Measurements from ENCODE around the gene ETHE1.

The ETHE1 gene

GRCh38 chr19:43496960-43497359 is 30.0 kb downstream of the ETHE1 start:
- DNase-seq = no peak
- Histone ChIP-seq H3K79me1 (ENCODE audit: low read length) (no peaks in the 10 kb centered on the region), H3K4me1 (ENCODE audit: control insufficient read depth, low read depth, low read length) (peaks cover 2% of the 10 kb centered on the region), H2BK15ac (replicated peaks; ENCODE audit: low read depth) (no peak overlapping the region), H3K4me2 (ENCODE audit: low read length) (no peak overlapping the region), H3K79me2 (ENCODE audit: control insufficient read depth, insufficient read depth, low read length) (no peaks in the 10 kb centered on the region), H3K4ac (ENCODE audit: low read depth, low read length) (no peak overlapping the region), H2BK120ac (ENCODE audit: low read depth, low read length) (no peak overlapping the region), H3K36me3 (ENCODE audit: control insufficient read depth, insufficient read depth, low read length) (no peaks in the 10 kb centered on the region), H3K4me3 (ENCODE audit: low read length) (no peak overlapping the region), H2BK5ac (ENCODE audit: low read length) (no peak overlapping the region), H3K18ac (ENCODE audit: low read length) (no peak overlapping the region), H4K8ac (ENCODE audit: low read depth, low read length) (no peak overlapping the region), H3K27ac (ENCODE audit: low read depth, low read length) (no peak overlapping the region), H3K9ac (ENCODE audit: low read length) (no peak overlapping the region), H2AK5ac (ENCODE audit: low read length) (no peak overlapping the region), H3K27me3 (ENCODE audit: insufficient read depth, low read length, poor library complexity) (no peaks in the 10 kb centered on the region), H3K23ac (ENCODE audit: low read length) (no peak overlapping the region), H3K56ac (ENCODE audit: low read length) (no peak overlapping the region), H4K5ac (ENCODE audit: low read length) (no peak overlapping the region)
- WGBS (ENCODE audit: extremely low coverage, insufficient coverage, low lambda C conversion rate) = no CpG with 5 or more reads among the region's 7 CpGs

DNA sequence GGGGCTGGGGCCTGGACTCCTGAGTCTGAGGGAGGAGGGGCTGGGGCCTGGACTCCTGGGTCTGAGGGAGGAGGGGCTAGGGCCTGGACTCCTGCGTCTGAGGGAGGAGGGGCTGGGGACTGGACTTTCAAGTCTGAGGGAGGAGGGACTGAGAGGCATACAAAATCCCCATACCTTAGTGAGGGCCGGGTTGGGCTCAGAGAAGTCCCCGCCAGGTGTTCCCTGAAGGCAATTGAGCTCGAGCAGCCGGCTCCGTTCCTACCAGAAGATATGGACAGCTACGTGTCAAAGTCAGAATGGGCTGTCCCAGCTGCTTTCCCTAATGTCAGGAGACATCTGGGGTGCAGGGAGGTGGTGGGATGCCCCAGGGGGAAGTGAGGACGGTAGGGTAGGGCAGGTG is 31.9 kb downstream of the ETHE1 start:
- Histone ChIP-seq H3K4me3 (ENCODE audit: low read length) (no peak overlapping the region), H3K23ac (ENCODE audit: low read length) (no peak overlapping the region), H3K4me2 (ENCODE audit: low read length) (no peak overlapping the region), H3K36me3 (ENCODE audit: control insufficient read depth, insufficient read depth, low read length) (no peaks in the 10 kb centered on the region), H2AK5ac (ENCODE audit: low read length) (no peak overlapping the region), H4K8ac (ENCODE audit: low read depth, low read length) (no peak overlapping the region), H3K9ac (ENCODE audit: low read length) (no peak overlapping the region), H3K27me3 (ENCODE audit: insufficient read depth, low read length, poor library complexity) (no peaks in the 10 kb centered on the region), H4K5ac (ENCODE audit: low read length) (no peak overlapping the region), H2BK15ac (replicated peaks; ENCODE audit: low read depth) (no peak overlapping the region), H3K4ac (ENCODE audit: low read depth, low read length) (no peak overlapping the region), H2BK5ac (ENCODE audit: low read length) (no peak overlapping the region), H3K4me1 (ENCODE audit: control insufficient read depth, low read depth, low read length) (no peaks in the 10 kb centered on the region), H3K18ac (ENCODE audit: low read length) (no peak overlapping the region), H3K56ac (ENCODE audit: low read length) (no peak overlapping the region), H3K27ac (ENCODE audit: low read depth, low read length) (no peak overlapping the region), H2BK120ac (ENCODE audit: low read depth, low read length) (no peak overlapping the region), H3K79me1 (ENCODE audit: low read length) (no peaks in the 10 kb centered on the region), H3K79me2 (ENCODE audit: control insufficient read depth, insufficient read depth, low read length) (no peaks in the 10 kb centered on the region)
- WGBS (ENCODE audit: extremely low coverage, insufficient coverage, low lambda C conversion rate) = no CpG with 5 or more reads among the region's 8 CpGs
- no peak for DNase-seq

GRCh38 chr19:43490759-43491158 is 36.2 kb downstream of the ETHE1 start:
- Histone ChIP-seq H4K8ac (ENCODE audit: low read depth, low read length) (no peak overlapping the region), H2BK15ac (replicated peaks; ENCODE audit: low read depth) (no peak overlapping the region), H3K18ac (ENCODE audit: low read length) (no peak overlapping the region), H3K23ac (ENCODE audit: low read length) (no peak overlapping the region), H3K4me3 (ENCODE audit: low read length) (no peak overlapping the region), H3K79me2 (ENCODE audit: control insufficient read depth, insufficient read depth, low read length) (no peaks in the 10 kb centered on the region), H3K56ac (ENCODE audit: low read length) (no peak overlapping the region), H3K79me1 (ENCODE audit: low read length) (no peaks in the 10 kb centered on the region), H2BK120ac (ENCODE audit: low read depth, low read length) (no peak overlapping the region), H2AK5ac (ENCODE audit: low read length) (no peak overlapping the region), H3K4ac (ENCODE audit: low read depth, low read length) (no peak overlapping the region), H3K4me1 (ENCODE audit: control insufficient read depth, low read depth, low read length) (no peaks in the 10 kb centered on the region), H2BK5ac (ENCODE audit: low read length) (no peak overlapping the region), H3K4me2 (ENCODE audit: low read length) (no peak overlapping the region), H3K9ac (ENCODE audit: low read length) (no peak overlapping the region), H4K5ac (ENCODE audit: low read length) (no peak overlapping the region), H3K27ac (ENCODE audit: low read depth, low read length) (no peak overlapping the region), H3K27me3 (ENCODE audit: insufficient read depth, low read length, poor library complexity) (no peaks in the 10 kb centered on the region), H3K36me3 (ENCODE audit: control insufficient read depth, insufficient read depth, low read length) (no peaks in the 10 kb centered on the region)
- no peak for DNase-seq
- no CpG with 5 or more reads among the region's 5 CpGs for WGBS (ENCODE audit: extremely low coverage, insufficient coverage, low lambda C conversion rate)

GRCh38 chr19:43489979-43490599 is 36.9 kb downstream of the ETHE1 start:
- no peaks in the 10 kb centered on the region for H3K4me1 ChIP-seq (ENCODE audit: control insufficient read depth, low read depth, low read length)
- H3K27ac ChIP-seq (ENCODE audit: low read depth, low read length) = no peak overlapping the region
- no peak for DNase-seq
- H2BK120ac ChIP-seq (ENCODE audit: low read depth, low read length) = no peak overlapping the region
- H3K79me2 ChIP-seq (ENCODE audit: control insufficient read depth, insufficient read depth, low read length) = no peaks in the 10 kb centered on the region
- no peaks in the 10 kb centered on the region for H3K36me3 ChIP-seq (ENCODE audit: control insufficient read depth, insufficient read depth, low read length)
- no peak overlapping the region for H3K4me3 ChIP-seq (ENCODE audit: low read length)
- H3K27me3 ChIP-seq (ENCODE audit: insufficient read depth, low read length, poor library complexity) = no peaks in the 10 kb centered on the region
- no peak overlapping the region for H3K4me2 ChIP-seq (ENCODE audit: low read length)
- H4K5ac ChIP-seq (ENCODE audit: low read length) = no peak overlapping the region
- H3K79me1 ChIP-seq (ENCODE audit: low read length) = no peaks in the 10 kb centered on the region
- no peak overlapping the region for H2AK5ac ChIP-seq (ENCODE audit: low read length)
- no peak overlapping the region for H3K56ac ChIP-seq (ENCODE audit: low read length)
- no peak overlapping the region for H3K18ac ChIP-seq (ENCODE audit: low read length)
- no peak overlapping the region for H2BK5ac ChIP-seq (ENCODE audit: low read length)
- 100% methylated on average over 1 of the region's 7 CpGs for WGBS (ENCODE audit: extremely low coverage, insufficient coverage, low lambda C conversion rate)
- no peak overlapping the region for H3K9ac ChIP-seq (ENCODE audit: low read length)
- no peak overlapping the region for H4K8ac ChIP-seq (ENCODE audit: low read depth, low read length)
- no peak overlapping the region for H3K4ac ChIP-seq (ENCODE audit: low read depth, low read length)
- no peak overlapping the region for H2BK15ac ChIP-seq (replicated peaks; ENCODE audit: low read depth)
- H3K23ac ChIP-seq (ENCODE audit: low read length) = no peak overlapping the region

DNA sequence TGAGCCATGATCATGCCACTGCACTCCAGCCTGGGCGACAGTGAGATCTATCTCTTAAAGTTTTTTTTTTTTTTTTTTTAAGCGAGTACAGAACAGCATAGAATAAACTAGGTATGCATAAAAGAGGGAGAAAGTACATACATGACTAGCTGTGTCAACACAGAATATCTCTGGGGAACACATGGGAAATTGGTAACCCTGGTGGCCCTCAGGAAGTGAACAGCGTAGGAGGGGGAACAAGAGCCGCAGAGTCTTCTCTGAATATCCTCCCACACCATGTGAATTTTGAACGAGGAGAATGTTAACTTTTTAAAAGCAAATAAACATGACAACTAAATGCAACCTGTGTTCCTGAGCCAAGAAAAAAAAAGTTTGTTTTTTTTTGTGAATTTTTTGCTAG is 37.7 kb downstream of the ETHE1 start:
- Histone ChIP-seq H3K56ac (ENCODE audit: low read length) (no peak overlapping the region), H4K8ac (ENCODE audit: low read depth, low read length) (no peak overlapping the region), H3K4me2 (ENCODE audit: low read length) (no peak overlapping the region), H3K4me3 (ENCODE audit: low read length) (no peak overlapping the region), H2BK120ac (ENCODE audit: low read depth, low read length) (no peak overlapping the region), H3K23ac (ENCODE audit: low read length) (no peak overlapping the region), H2BK5ac (ENCODE audit: low read length) (no peak overlapping the region), H2BK15ac (replicated peaks; ENCODE audit: low read depth) (no peak overlapping the region), H3K4me1 (ENCODE audit: control insufficient read depth, low read depth, low read length) (no peaks in the 10 kb centered on the region), H3K27ac (ENCODE audit: low read depth, low read length) (no peak overlapping the region), H3K27me3 (ENCODE audit: insufficient read depth, low read length, poor library complexity) (no peaks in the 10 kb centered on the region), H3K79me2 (ENCODE audit: control insufficient read depth, insufficient read depth, low read length) (no peaks in the 10 kb centered on the region), H3K9ac (ENCODE audit: low read length) (no peak overlapping the region), H3K4ac (ENCODE audit: low read depth, low read length) (no peak overlapping the region), H2AK5ac (ENCODE audit: low read length) (no peak overlapping the region), H3K18ac (ENCODE audit: low read length) (no peak overlapping the region), H4K5ac (ENCODE audit: low read length) (no peak overlapping the region), H3K36me3 (ENCODE audit: control insufficient read depth, insufficient read depth, low read length) (no peaks in the 10 kb centered on the region), H3K79me1 (ENCODE audit: low read length) (no peaks in the 10 kb centered on the region)
- DNase-seq = no peak
- WGBS (ENCODE audit: extremely low coverage, insufficient coverage, low lambda C conversion rate) = no CpG with 5 or more reads among the region's 5 CpGs

- no peak overlapping the region for H2AK5ac ChIP-seq (ENCODE audit: low read length)
- no peaks in the 10 kb centered on the region for H3K4me1 ChIP-seq (ENCODE audit: control insufficient read depth, low read depth, low read length)
- no peak overlapping the region for H3K4ac ChIP-seq (ENCODE audit: low read depth, low read length)
- no peak overlapping the region for H3K18ac ChIP-seq (ENCODE audit: low read length)
- no peaks in the 10 kb centered on the region for H3K36me3 ChIP-seq (ENCODE audit: control insufficient read depth, insufficient read depth, low read length)
- H3K56ac ChIP-seq (ENCODE audit: low read length) = no peak overlapping the region
- H3K23ac ChIP-seq (ENCODE audit: low read length) = no peak overlapping the region
- no peak overlapping the region for H2BK120ac ChIP-seq (ENCODE audit: low read depth, low read length)
- no peaks in the 10 kb centered on the region for H3K79me1 ChIP-seq (ENCODE audit: low read length)
- DNase-seq = no peak
- no peak overlapping the region for H3K4me2 ChIP-seq (ENCODE audit: low read length)
- H2BK15ac ChIP-seq (replicated peaks; ENCODE audit: low read depth) = no peak overlapping the region
- H4K5ac ChIP-seq (ENCODE audit: low read length) = no peak overlapping the region
- WGBS (ENCODE audit: extremely low coverage, insufficient coverage, low lambda C conversion rate) = no CpG with 5 or more reads among the region's 8 CpGs
- no peaks in the 10 kb centered on the region for H3K27me3 ChIP-seq (ENCODE audit: insufficient read depth, low read length, poor library complexity)
- H3K79me2 ChIP-seq (ENCODE audit: control insufficient read depth, insufficient read depth, low read length) = no peaks in the 10 kb centered on the region
- no peak overlapping the region for H3K9ac ChIP-seq (ENCODE audit: low read length)
- no peak overlapping the region for H3K4me3 ChIP-seq (ENCODE audit: low read length)
- H4K8ac ChIP-seq (ENCODE audit: low read depth, low read length) = no peak overlapping the region
- no peak overlapping the region for H3K27ac ChIP-seq (ENCODE audit: low read depth, low read length)
- H2BK5ac ChIP-seq (ENCODE audit: low read length) = no peak overlapping the region
Measured at GRCh38 chr19:43488179-43488578, 38.8 kb downstream of the ETHE1 start.
